ENCODE results near the gene DHX8.

Gene DHX8

GRCh38 chr17:43517615-43518386 is 34.0 kb downstream of the DHX8 start:
- no peaks in the 10 kb centered on the region for H3K27me3 ChIP-seq (replicated peaks; ENCODE audit: control insufficient read depth, insufficient read depth, low read length)
- H3K4me3 ChIP-seq (replicated peaks; ENCODE audit: low read depth, low read length): no peak overlapping the region
- DNase-seq (ENCODE audit: extremely low read depth, insufficient read length): peak; percentile 38
- TF ChIP-seq, protein P1, sequence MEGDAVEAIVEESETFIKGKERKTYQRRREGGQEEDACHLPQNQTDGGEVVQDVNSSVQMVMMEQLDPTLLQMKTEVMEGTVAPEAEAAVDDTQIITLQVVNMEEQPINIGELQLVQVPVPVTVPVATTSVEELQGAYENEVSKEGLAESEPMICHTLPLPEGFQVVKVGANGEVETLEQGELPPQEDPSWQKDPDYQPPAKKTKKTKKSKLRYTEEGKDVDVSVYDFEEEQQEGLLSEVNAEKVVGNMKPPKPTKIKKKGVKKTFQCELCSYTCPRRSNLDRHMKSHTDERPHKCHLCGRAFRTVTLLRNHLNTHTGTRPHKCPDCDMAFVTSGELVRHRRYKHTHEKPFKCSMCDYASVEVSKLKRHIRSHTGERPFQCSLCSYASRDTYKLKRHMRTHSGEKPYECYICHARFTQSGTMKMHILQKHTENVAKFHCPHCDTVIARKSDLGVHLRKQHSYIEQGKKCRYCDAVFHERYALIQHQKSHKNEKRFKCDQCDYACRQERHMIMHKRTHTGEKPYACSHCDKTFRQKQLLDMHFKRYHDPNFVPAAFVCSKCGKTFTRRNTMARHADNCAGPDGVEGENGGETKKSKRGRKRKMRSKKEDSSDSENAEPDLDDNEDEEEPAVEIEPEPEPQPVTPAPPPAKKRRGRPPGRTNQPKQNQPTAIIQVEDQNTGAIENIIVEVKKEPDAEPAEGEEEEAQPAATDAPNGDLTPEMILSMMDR (IDR thresholded peaks at IDR 0.05; ENCODE audit: insufficient read depth, low read length, poor library complexity, severe bottlenecking): no peak
- H3K36me3 ChIP-seq (ENCODE audit: control insufficient read depth, insufficient read depth, low read length): peaks cover 16% of the 10 kb centered on the region

DNA sequence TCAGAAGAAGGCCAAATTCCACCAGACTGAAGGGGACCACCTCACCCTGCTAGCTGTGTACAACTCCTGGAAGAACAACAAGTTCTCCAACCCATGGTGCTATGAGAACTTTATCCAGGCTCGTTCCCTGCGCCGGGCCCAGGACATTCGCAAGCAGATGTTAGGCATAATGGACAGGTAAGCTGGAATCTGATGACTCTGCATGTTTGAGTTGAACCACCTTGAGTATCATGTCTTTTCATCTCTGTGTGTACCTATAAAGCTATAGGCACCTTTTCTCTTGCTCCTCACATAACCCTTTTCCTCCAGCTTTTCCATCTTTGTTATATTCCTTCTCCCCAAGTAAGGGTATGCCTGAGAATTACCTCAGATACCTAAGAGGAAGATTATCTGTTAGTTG is 37.6 kb downstream of the DHX8 start:
- TF ChIP-seq, protein P1 (IDR thresholded peaks at IDR 0.05; ENCODE audit: insufficient read depth, low read length, poor library complexity, severe bottlenecking): no peak
- no peak for DNase-seq (ENCODE audit: extremely low read depth, insufficient read length)
- no peak overlapping the region for H3K4me3 ChIP-seq (replicated peaks; ENCODE audit: low read depth, low read length)
- H3K27me3 ChIP-seq (replicated peaks; ENCODE audit: control insufficient read depth, insufficient read depth, low read length): no peaks in the 10 kb centered on the region
- H3K36me3 ChIP-seq (ENCODE audit: control insufficient read depth, insufficient read depth, low read length): peaks cover 28% of the 10 kb centered on the region

DNA sequence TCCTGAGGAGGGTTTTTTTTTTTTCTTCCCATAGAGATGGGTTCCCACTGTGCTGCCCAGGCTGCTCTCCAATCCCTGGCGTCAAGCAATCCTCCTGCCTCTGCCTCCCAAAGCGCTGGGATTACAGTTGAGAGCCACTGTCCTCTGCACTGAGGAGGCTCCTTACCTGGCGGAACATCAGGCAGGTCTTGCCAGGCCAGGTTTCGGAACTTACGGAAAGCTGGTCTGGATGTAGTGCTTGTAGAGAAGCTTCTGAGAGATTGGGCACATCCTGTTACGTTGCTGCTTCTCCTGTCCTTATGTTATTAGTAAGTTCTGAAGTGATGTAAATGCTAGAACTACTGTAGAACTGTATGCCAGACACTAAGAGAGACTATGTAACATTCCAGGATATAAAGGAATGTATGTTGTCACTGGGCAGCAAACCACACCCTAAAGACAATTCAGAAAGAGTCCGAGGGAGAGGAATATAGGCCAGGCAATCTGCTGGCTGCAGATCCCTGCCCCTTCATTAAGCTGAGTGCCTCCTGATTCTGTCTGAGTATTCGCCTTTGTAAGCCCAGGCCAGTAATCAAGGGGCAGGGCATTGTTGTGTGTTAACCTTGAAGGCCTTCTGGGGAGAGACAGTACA is 41.3 kb downstream of the DHX8 start:
- TF ChIP-seq, protein P1 (IDR thresholded peaks at IDR 0.05; ENCODE audit: insufficient read depth, low read length, poor library complexity, severe bottlenecking): no peak
- Histone ChIP-seq H3K27me3 (replicated peaks; ENCODE audit: control insufficient read depth, insufficient read depth, low read length) (no peaks in the 10 kb centered on the region), H3K4me3 (replicated peaks; ENCODE audit: low read depth, low read length) (no peak overlapping the region), H3K36me3 (ENCODE audit: control insufficient read depth, insufficient read depth, low read length) (peaks cover 39% of the 10 kb centered on the region)
- DNase-seq (ENCODE audit: extremely low read depth, insufficient read length): no peak

DNA sequence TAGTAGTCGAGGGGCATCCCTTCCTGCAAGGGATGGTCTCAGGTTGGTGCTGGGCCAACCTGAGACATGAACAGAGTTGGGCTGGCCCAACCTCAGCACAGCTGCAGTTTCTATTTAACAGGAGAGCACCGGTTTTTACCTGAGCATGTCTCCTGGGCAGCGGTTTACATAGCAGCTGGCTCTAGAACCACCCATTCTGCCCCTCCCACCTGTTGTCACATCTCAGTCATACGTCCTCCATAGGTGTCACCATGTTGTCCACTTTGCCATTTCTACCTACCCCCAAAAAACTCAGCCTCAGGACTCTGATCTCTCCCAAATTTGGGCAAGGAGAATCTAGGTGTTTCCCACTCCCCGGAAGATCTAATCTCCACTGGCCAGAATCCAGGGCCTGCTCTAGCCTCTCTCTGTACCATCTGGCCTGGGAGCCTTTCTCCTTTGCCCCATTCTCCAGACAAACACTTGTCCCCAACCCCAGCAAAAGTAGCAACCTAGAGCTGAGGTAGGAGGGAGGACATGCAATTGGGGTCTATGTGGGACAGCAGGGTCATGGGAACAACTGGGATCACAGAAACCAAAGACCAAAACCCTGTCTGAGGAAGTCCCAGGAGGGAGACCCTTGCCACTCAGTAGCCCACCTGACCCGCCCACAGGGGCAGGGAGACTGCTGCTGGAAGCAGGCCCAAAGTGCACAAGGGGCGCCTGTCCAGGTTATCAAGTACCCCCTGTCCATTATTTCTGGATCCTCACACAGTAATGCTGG is 43.3 kb downstream of the DHX8 start:
- no peaks in the 10 kb centered on the region for H3K27me3 ChIP-seq (replicated peaks; ENCODE audit: control insufficient read depth, insufficient read depth, low read length)
- peaks cover 32% of the 10 kb centered on the region for H3K36me3 ChIP-seq (ENCODE audit: control insufficient read depth, insufficient read depth, low read length)
- TF ChIP-seq, protein P1 (IDR thresholded peaks at IDR 0.05; ENCODE audit: insufficient read depth, low read length, poor library complexity, severe bottlenecking): no peak
- DNase-seq (ENCODE audit: extremely low read depth, insufficient read length): no peak
- H3K4me3 ChIP-seq (replicated peaks; ENCODE audit: low read depth, low read length): no peak overlapping the region

DNA sequence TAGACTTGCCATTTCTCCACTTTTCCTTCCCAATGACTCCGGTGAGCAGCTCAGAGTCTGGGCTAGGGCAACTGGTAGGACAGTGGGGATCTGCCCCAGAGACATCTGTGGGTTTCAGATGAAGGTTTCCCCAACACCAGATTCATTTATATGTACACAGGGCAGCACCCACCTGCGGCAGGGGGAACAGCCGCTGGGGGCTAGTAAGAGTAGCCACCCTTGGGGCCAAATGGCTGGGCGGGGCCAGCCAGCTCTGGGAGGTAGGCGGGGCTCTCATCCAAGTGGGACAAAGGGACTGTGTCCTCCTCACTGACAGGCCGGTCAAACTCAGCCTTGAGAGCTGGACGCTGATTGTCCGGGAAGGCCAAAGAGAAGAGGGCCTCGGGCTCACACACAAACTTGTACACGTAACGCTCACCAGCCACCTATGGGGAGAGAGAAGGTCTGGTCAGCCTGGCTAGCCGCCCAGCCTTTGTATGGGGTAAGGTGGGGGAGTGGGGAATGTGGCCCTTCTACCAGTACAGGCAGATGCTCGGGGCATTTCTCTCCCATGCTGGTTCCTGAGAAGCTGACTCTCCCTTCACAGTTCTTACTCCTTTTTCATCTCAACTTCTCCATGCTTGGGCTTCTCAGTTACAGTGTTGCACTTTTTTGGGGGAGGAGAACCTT is 44.7 kb downstream of the DHX8 start:
- DNase-seq (ENCODE audit: extremely low read depth, insufficient read length): no peak
- no peaks in the 10 kb centered on the region for H3K27me3 ChIP-seq (replicated peaks; ENCODE audit: control insufficient read depth, insufficient read depth, low read length)
- H3K36me3 ChIP-seq (ENCODE audit: control insufficient read depth, insufficient read depth, low read length): peaks cover 29% of the 10 kb centered on the region
- TF ChIP-seq, protein P1 (IDR thresholded peaks at IDR 0.05; ENCODE audit: insufficient read depth, low read length, poor library complexity, severe bottlenecking): no peak
- no peak overlapping the region for H3K4me3 ChIP-seq (replicated peaks; ENCODE audit: low read depth, low read length)
